Right ventricle myocardium inferior (tissue), 1 donor: ENCODE data around the gene ATP6V0B. TPM values are rescaled to one million over a fixed set of nuclear protein-coding genes. Genes with fewer than 3 reads are reported as not detected.

Experiments
- ATAC-seq: fragments of 200-7000 bp; cut with Tn5 transposase; one replicate; pipeline ENCODE4 v1.9.1; 2020; ENCODE audit warnings: mild to moderate bottlenecking, moderate library complexity
- DNase-seq: peaks from one replicate; pipeline ENCODE4 v3.0.0; 2021; ENCODE audit errors: missing footprints
- intact Hi-C: fragments of 100-400 bp; cut with DNase I; formaldehyde crosslinking; loops from one replicate; pipeline ENCODE4 v1.11.0; 2022
- long read RNA-seq: library from polyadenylated mRNA; unstranded; transcript quantifications from one replicate; pipeline ENCODE4 v2.0.0, GENCODE V29; 2021
- total RNA-seq: library from RNA; stranded (reverse); fragmentation: NEBNext Ultra II Directional; extraction: Animal tissue kit (Norgen Biotek cat#: 25700); gene quantifications from one replicate; pipeline ENCODE4 v1.2.1, GENCODE V29; 2021
- donor health status: DM: no; HTN: yes; CAD: no; lungs with severe emphysema.

ATP6V0B gene
- total RNA-seq, result 84.5 TPM
- long read RNA-seq, transcript ATP6V0B-201 (7 exons, 944 nt), result minor isoform, 9 of 58 reads
- long read RNA-seq, transcript ATP6V0B-205 (8 exons, 1,298 nt), result major isoform, 43 of 58 reads
- long read RNA-seq, partial matches to known transcripts, result 1 of 58 reads
- long read RNA-seq, other reads (novel, unspliced or antisense), result 5 of 58 reads

- ATAC-seq (peak; percentile 91), DNase-seq (peak; percentile 99)
- intact Hi-C loops, result loop anchor here (1.0 kb wide), 1 partner anchor 28 kb away; the partner anchor contains the start of gene IPO13
Measured at GRCh38 chr1:43974443-43975248, at the start of gene ATP6V0B. Gene ATP6V0B, plus strand, starts transcription at chr1:43974960. Its CDS starts 81 bp downstream, at chr1:43975041.

GRCh38 chr1:43925846-43926245 lies 48.9 kb upstream of the ATP6V0B start:
- ATAC-seq, result no peak
- intact Hi-C loops, result no loop called here
- no peak for DNase-seq

GRCh38 chr1:43930168-43930948 lies 44.4 kb upstream of the ATP6V0B start:
- intact Hi-C loops, result loop anchor here (5.0 to 10.0 kb wide), 2 partner anchors 48 to 96 kb away; no protein-coding TSS in a partner anchor
- ATAC-seq (no peak), DNase-seq (no peak)

- no peak for DNase-seq
- intact Hi-C loops, result loop anchor here (5.0 to 10.0 kb wide), 2 partner anchors 49 to 96 kb away; no protein-coding TSS in a partner anchor
- no peak for ATAC-seq
Measured at GRCh38 chr1:43930949-43931275, 43.8 kb upstream of the ATP6V0B start.

DNA sequence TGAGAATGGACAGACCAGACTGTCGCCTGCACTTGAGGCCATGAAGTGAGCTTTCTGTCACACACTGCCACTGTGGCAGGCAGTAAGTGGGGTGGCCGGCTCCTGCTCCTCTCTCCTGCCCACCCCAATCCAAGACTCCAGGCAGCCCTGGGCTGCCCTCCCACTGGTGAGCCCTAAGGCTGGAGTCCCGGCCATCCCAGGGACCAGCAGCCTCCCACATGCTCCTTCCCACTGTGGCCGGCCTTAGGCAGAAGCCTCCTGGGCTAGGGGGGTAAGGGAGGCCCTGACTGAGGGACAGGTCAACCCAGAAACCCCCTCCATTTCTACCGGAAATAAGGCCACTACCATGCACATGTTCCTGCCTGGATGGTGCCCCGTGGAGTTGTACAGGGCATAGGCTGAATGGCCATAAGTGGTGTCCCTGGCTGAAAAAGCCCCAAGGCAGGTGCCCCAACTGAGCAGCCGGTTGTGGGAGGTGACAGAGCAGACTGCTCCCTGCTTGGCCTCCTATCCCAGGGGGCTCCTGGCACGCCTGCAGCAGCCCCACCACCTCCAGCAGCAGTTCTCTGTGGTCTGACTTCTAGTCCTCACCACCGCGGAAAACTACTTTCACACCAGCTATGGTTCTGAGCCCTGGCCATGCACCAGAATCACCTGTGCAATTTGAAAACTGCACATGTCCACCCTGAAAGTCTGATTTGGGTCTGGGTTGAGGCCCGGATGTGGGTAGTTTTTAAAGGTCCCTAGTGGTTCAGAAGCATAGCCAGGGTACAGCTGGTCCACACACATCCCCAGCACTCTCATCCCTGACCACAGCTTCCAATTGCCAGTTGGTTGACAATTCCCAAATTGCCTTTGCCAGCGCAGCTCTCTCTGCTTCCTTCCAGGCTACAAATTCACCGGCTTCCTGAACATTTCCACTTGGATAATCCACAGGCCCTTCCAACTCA lies 42.8 kb upstream of the ATP6V0B start:
- ATAC-seq (no peak), DNase-seq (no peak)
- intact Hi-C loops, result loop anchor here (5.0 to 10.0 kb wide), 2 partner anchors 50 to 97 kb away; no protein-coding TSS in a partner anchor

- ATAC-seq (no peak), DNase-seq (no peak)
- intact Hi-C loops, result loop anchor here (5.0 to 10.0 kb wide), 2 partner anchors 51 to 98 kb away; no protein-coding TSS in a partner anchor
Measured at GRCh38 chr1:43932786-43933385, 41.9 kb upstream of the ATP6V0B start.

GRCh38 chr1:43933386-43934100 lies 41.2 kb upstream of the ATP6V0B start, which contains the start of gene ARTN:
Gene ARTN, plus strand, starts transcription at chr1:43933801. Its CDS starts 1,856 bp downstream, at chr1:43935657.
- intact Hi-C loops, result loop anchor here (1.0 to 10.0 kb wide), 4 partner anchors 51 to 405 kb away; no protein-coding TSS in a partner anchor
- no peak for ATAC-seq
- DNase-seq, result no peak

DNA sequence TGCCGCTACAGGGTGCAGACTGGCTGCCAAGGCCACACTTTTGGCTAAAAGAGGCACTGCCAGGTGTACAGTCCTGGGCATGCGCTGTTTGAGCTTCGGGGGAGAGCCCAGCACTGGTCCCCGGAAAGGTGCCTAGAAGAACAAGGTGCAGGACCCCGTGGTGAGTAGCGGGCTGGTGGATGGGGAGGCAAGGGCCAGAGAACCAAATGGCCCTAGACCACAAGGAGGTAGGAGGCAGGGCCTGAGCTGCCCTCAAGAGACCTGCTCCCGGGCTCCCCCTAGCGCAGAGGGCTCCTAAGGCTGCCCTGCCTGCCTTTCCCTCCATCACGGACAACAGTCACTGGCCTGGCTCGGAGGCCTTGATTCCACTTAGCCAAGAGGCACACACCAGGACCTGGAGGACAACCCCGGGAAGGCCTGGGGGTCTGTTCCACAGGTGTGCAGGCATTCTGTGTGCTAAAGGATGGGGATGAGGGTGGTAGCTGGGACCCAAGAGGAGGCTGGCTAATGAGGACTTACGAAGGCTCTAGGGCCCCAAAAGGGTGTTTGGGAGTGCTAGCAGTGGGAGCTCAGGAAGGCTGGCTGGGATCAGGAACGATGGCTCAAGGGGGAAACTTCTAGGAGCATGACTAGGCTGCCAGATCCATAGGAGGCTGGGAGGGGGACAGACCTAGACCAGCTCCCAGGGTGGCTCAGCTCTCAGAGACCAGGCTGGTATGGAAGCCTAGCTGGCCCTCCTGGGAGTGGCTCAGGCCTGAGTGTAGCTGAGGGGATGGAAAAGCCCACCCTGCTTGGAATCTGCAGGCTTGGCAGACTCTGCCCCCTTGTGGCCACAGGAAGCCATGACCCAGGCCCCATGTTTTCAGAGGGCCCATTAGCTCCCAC lies 40.4 kb upstream of the ATP6V0B start:
- intact Hi-C loops, result loop anchor here (1.0 to 10.0 kb wide), 4 partner anchors 52 to 406 kb away; no protein-coding TSS in a partner anchor
- peak; percentile 79 for DNase-seq
- ATAC-seq, result peak; percentile 49

GRCh38 chr1:43934986-43935324 lies 39.8 kb upstream of the ATP6V0B start:
- intact Hi-C loops, result loop anchor here (1.0 to 10.0 kb wide), 4 partner anchors 53 to 406 kb away; no protein-coding TSS in a partner anchor
- no peak for ATAC-seq
- DNase-seq, result no peak

DNA sequence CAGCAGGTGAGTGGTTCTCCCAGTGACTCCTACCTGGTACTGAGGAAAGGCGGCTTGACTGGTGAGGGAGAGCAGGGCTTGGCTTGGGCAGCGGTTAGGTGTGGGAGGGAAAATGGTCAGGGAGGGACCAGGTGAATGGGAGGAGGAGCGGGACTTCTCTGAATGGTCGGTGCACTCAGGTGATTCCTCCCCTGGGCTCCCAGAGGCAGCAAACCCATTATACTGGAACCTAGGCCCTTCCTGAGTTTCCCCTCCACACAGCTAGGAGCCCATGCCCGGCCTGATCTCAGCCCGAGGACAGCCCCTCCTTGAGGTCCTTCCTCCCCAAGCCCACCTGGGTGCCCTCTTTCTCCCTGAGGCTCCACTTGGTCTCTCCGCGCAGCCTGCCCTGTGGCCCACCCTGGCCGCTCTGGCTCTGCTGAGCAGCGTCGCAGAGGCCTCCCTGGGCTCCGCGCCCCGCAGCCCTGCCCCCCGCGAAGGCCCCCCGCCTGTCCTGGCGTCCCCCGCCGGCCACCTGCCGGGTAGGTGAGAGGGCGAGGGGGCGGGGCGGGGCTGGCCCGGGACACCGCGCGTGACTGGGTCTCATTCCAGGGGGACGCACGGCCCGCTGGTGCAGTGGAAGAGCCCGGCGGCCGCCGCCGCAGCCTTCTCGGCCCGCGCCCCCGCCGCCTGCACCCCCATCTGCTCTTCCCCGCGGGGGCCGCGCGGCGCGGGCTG lies 38.9 kb upstream of the ATP6V0B start:
- ATAC-seq, result no peak

DNA sequence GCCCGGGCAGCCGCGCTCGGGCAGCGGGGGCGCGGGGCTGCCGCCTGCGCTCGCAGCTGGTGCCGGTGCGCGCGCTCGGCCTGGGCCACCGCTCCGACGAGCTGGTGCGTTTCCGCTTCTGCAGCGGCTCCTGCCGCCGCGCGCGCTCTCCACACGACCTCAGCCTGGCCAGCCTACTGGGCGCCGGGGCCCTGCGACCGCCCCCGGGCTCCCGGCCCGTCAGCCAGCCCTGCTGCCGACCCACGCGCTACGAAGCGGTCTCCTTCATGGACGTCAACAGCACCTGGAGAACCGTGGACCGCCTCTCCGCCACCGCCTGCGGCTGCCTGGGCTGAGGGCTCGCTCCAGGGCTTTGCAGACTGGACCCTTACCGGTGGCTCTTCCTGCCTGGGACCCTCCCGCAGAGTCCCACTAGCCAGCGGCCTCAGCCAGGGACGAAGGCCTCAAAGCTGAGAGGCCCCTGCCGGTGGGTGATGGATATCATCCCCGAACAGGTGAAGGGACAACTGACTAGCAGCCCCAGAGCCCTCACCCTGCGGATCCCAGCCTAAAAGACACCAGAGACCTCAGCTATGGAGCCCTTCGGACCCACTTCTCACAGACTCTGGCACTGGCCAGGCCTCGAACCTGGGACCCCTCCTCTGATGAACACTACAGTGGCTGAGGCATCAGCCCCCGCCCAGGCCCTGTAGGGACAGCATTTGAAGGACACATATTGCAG lies 38.2 kb upstream of the ATP6V0B start:
- intact Hi-C loops, result loop anchor here (10.0 kb wide), 1 partner anchor 102 kb away; no protein-coding TSS in a partner anchor
- ATAC-seq (peak; percentile 24), DNase-seq (no peak)

More for the DNA sequence above, 38.9 kb upstream of the ATP6V0B start:
- intact Hi-C loops, result loop anchor here (2.0 to 10.0 kb wide), 2 partner anchors 101 to 407 kb away; no protein-coding TSS in a partner anchor
- DNase-seq, result no peak

DNA sequence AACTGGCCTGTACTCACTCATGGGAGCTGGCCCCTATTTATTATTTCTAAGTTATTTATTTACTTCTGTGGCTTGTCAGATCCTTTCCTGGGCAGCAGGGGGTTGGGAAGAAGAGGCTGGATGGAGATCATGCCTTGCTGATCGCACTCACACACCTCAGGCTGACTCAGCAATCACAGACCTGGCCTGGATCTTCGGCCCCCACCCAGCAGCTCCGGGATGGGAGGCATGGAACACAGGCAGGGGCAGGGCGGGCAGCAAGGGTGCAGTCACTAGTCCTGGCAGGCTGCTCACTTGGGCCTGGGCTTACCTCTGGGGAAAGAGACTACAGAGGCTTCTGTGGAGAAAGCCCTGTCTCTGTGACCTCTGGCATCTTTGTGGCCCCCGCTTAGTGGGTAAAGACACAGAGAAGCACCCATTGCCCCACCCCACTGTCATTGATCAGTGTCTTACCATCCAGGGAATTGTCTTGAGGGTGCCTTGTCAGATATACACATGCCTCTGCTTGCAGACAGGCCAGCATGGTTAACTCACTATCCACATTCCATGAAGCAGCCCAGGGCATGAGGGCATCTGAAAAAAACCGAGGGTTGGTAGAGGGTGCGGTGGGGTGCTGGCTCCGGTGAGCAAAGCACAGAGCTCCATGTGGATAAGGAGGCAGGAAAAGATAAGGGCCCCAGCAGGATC lies 37.4 kb upstream of the ATP6V0B start:
- ATAC-seq (no peak), DNase-seq (no peak)
- intact Hi-C loops, result loop anchor here (10.0 kb wide), 1 partner anchor 103 kb away; no protein-coding TSS in a partner anchor

- intact Hi-C loops, result loop anchor here (10.0 kb wide), 1 partner anchor 104 kb away; no protein-coding TSS in a partner anchor
- DNase-seq (no peak), ATAC-seq (no peak)
Measured at GRCh38 chr1:43938383-43938782, 36.4 kb upstream of the ATP6V0B start.
